HEK293 (cell line): ENCODE data around the gene RIC8A.

Source experiments
- GLI4 ChIP-seq: fragments of 450-650 bp; formaldehyde crosslinking; IDR thresholded peaks from 2 replicates; pipeline ENCODE4 v1.5.1; 2016; ENCODE audit warnings: missing biosample characterization, missing genetic modification characterization
- GLIS1 ChIP-seq: fragments of 450-650 bp; formaldehyde crosslinking; IDR thresholded peaks from 2 replicates; pipeline ENCODE4 v1.5.1; 2016; ENCODE audit warnings: missing biosample characterization, missing genetic modification characterization
- INSM2 ChIP-seq: fragments of 450-650 bp; formaldehyde crosslinking; IDR thresholded peaks from 2 replicates; pipeline ENCODE4 v1.5.1; 2016; ENCODE audit warnings: missing biosample characterization, missing genetic modification characterization
- KLF9 ChIP-seq: fragments of 450-650 bp; formaldehyde crosslinking; IDR thresholded peaks from 2 replicates; pipeline ENCODE4 v1.5.1; 2016; ENCODE audit warnings: missing biosample characterization, missing genetic modification characterization, low read depth
- PBX3 ChIP-seq: sonication (generic); formaldehyde crosslinking; IDR thresholded peaks from 2 replicates; pipeline ENCODE4 v1.8.1; 2022; ENCODE audit warnings: mild to moderate bottlenecking, moderate library complexity, missing genetic modification reagents
- SCRT2 ChIP-seq: fragments of 450-650 bp; formaldehyde crosslinking; IDR thresholded peaks from 2 replicates; pipeline ENCODE4 v1.5.1; 2016; ENCODE audit warnings: missing biosample characterization, missing genetic modification characterization
- SP3 ChIP-seq: fragments of 450-650 bp; formaldehyde crosslinking; IDR thresholded peaks from 2 replicates; pipeline ENCODE4 v1.5.1; 2016; ENCODE audit warnings: missing biosample characterization, missing genetic modification characterization
- SP7 ChIP-seq: fragments of 450-650 bp; formaldehyde crosslinking; IDR thresholded peaks from 2 replicates; pipeline ENCODE4 v1.5.1; 2016; ENCODE audit warnings: missing biosample characterization, missing genetic modification characterization
- TRIM28 ChIP-seq: IDR thresholded peaks from 2 replicates; pipeline ENCODE4 v1.6.1; 2011; ENCODE audit warnings: low read length, control low read depth, borderline replicate concordance
- ZBTB21 ChIP-seq: fragments of 450-650 bp; formaldehyde crosslinking; IDR thresholded peaks from 2 replicates; pipeline ENCODE4 v1.5.1; 2017; ENCODE audit warnings: missing biosample characterization, missing genetic modification characterization
- ZEB2 ChIP-seq: fragments of 450-650 bp; formaldehyde crosslinking; IDR thresholded peaks from 2 replicates; pipeline ENCODE4 v1.5.1; 2016; ENCODE audit warnings: missing biosample characterization, missing genetic modification characterization
- ZNF10 ChIP-seq: fragments of 450-650 bp; formaldehyde crosslinking; IDR thresholded peaks from 2 replicates; pipeline ENCODE4 v1.5.1; 2017; ENCODE audit warnings: missing biosample characterization, missing genetic modification characterization
- ZNF121 ChIP-seq: fragments of 450-650 bp; formaldehyde crosslinking; IDR thresholded peaks from 2 replicates; pipeline ENCODE4 v1.5.1; 2016; ENCODE audit warnings: missing biosample characterization, missing genetic modification characterization
- ZNF138 ChIP-seq: fragments of 450-650 bp; formaldehyde crosslinking; IDR thresholded peaks from 2 replicates; pipeline ENCODE4 v1.5.1; 2016; ENCODE audit warnings: missing biosample characterization, missing genetic modification characterization, borderline replicate concordance
- ZNF174 ChIP-seq: fragments of 450-650 bp; formaldehyde crosslinking; IDR thresholded peaks from 2 replicates; pipeline ENCODE4 v1.5.0; 2017; ENCODE audit warnings: missing biosample characterization, mild to moderate bottlenecking, missing genetic modification characterization
- ZNF184 ChIP-seq: fragments of 450-650 bp; IDR thresholded peaks from 2 replicates; pipeline ENCODE4 v1.5.1; 2018; ENCODE audit warnings: missing biosample characterization, mild to moderate bottlenecking, missing genetic modification characterization
- ZNF211 ChIP-seq: fragments of 450-650 bp; formaldehyde crosslinking; IDR thresholded peaks from 2 replicates; pipeline ENCODE4 v1.5.1; 2016; ENCODE audit warnings: low read depth, missing biosample characterization, missing genetic modification characterization
- ZNF248 ChIP-seq: fragments of 450-650 bp; formaldehyde crosslinking; IDR thresholded peaks from 2 replicates; pipeline ENCODE4 v1.5.1; 2017; ENCODE audit warnings: missing biosample characterization, missing genetic modification characterization
- ZNF280D ChIP-seq: fragments of 450-650 bp; formaldehyde crosslinking; IDR thresholded peaks from 2 replicates; pipeline ENCODE4 v1.5.1; 2016; ENCODE audit warnings: missing biosample characterization, missing genetic modification characterization
- ZNF354C ChIP-seq: fragments of 450-650 bp; formaldehyde crosslinking; IDR thresholded peaks from 2 replicates; pipeline ENCODE4 v1.5.1; 2016; ENCODE audit warnings: missing biosample characterization, missing genetic modification characterization, low read depth, borderline replicate concordance
- ZNF394 ChIP-seq: fragments of 450-650 bp; formaldehyde crosslinking; IDR thresholded peaks from 2 replicates; pipeline ENCODE4 v1.5.1; 2016; ENCODE audit warnings: missing biosample characterization, missing genetic modification characterization, mild to moderate bottlenecking, moderate library complexity, borderline replicate concordance
- ZNF473 ChIP-seq: fragments of 450-650 bp; formaldehyde crosslinking; IDR thresholded peaks from 2 replicates; pipeline ENCODE4 v1.5.1; 2017; ENCODE audit warnings: missing biosample characterization, missing genetic modification characterization
- ZNF548 ChIP-seq: fragments of 450-650 bp; formaldehyde crosslinking; IDR thresholded peaks from 2 replicates; pipeline ENCODE4 v1.5.1; 2016; ENCODE audit warnings: missing biosample characterization, missing genetic modification characterization
- ZNF600 ChIP-seq: fragments of 450-650 bp; formaldehyde crosslinking; IDR thresholded peaks from 2 replicates; pipeline ENCODE4 v1.5.1; 2016; ENCODE audit warnings: missing biosample characterization, missing genetic modification characterization
- ZNF677 ChIP-seq: fragments of 450-650 bp; IDR thresholded peaks from 2 replicates; pipeline ENCODE4 v1.5.0; 2018; ENCODE audit warnings: missing biosample characterization, mild to moderate bottlenecking, missing genetic modification characterization, moderate library complexity
- ZNF791 ChIP-seq: fragments of 450-650 bp; formaldehyde crosslinking; IDR thresholded peaks from 2 replicates; pipeline ENCODE4 v1.5.1; 2016; ENCODE audit warnings: missing biosample characterization, missing genetic modification characterization
- ZSCAN16 ChIP-seq: fragments of 450-650 bp; formaldehyde crosslinking; IDR thresholded peaks from 2 replicates; pipeline ENCODE4 v1.5.1; 2016; ENCODE audit warnings: missing biosample characterization, missing genetic modification characterization
- TF ChIP-seq, protein P1 (sequence below): fragments of 450-650 bp; formaldehyde crosslinking; IDR thresholded peaks from 2 replicates; pipeline ENCODE4; 2016; ENCODE audit warnings: missing biosample characterization, missing genetic modification characterization
- TF ChIP-seq, protein P2 (sequence below): fragments of 450-650 bp; formaldehyde crosslinking; conservative IDR thresholded peaks from 2 replicates; pipeline ENCODE4 v1.5.1; 2016; ENCODE audit warnings: low read depth, missing biosample characterization, missing genetic modification characterization

The RIC8A gene

GRCh38 chr11:207208-207862 lies at the start of gene RIC8A, which contains the start of gene BET1L (continued):
- no peak for TF ChIP-seq ZNF121 (tag by site-specific recombination)
- TF ChIP-seq PBX3 (CRISPR knock-in tag): peak; percentile 76; the same call in 1 of the 2 replicates
- no peak for TF ChIP-seq ZNF138
- no peak for TF ChIP-seq ZNF248
- TF ChIP-seq ZNF677: no peak
- TF ChIP-seq ZNF600 (tag by site-specific recombination): no peak
- peak; percentile 14; the same call in 1 of the 2 replicates for TF ChIP-seq TRIM28
- no peak for TF ChIP-seq ZNF184
- no peak for TF ChIP-seq ZNF174 (tag by site-specific recombination)
- no peak for TF ChIP-seq INSM2
- TF ChIP-seq ZNF473 (tag by site-specific recombination): no peak
- no peak for TF ChIP-seq ZNF280D (tag by site-specific recombination)
- TF ChIP-seq ZNF791: no peak
- no peak for TF ChIP-seq ZNF548 (tag by site-specific recombination)
- peak; percentile 91 for TF ChIP-seq SP3 (tag by site-specific recombination)
- TF ChIP-seq SP7: no peak; the same call in 1 of the 2 replicates
- TF ChIP-seq, protein P1, sequence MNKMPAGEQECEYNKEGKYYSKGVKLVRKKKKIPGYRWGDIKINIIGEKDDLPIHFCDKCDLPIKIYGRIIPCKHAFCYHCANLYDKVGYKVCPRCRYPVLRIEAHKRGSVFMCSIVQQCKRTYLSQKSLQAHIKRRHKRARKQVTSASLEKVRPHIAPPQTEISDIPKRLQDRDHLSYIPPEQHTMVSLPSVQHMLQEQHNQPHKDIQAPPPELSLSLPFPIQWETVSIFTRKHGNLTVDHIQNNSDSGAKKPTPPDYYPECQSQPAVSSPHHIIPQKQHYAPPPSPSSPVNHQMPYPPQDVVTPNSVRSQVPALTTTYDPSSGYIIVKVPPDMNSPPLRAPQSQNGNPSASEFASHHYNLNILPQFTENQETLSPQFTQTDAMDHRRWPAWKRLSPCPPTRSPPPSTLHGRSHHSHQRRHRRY (tag by site-specific recombination): no peak
- 0 out of 2 replicates have a peak, but pooled peaks have one; percentile 12 for TF ChIP-seq ZBTB21 (tag by site-specific recombination)
- 0 out of 2 replicates have a peak, but pooled peaks have one; percentile 31 for TF ChIP-seq ZEB2 (tag by site-specific recombination)
- no peak for TF ChIP-seq ZNF354C (tag by site-specific recombination)
- no peak for TF ChIP-seq ZSCAN16 (tag by site-specific recombination)
- no peak for TF ChIP-seq ZNF211 (tag by site-specific recombination)
- TF ChIP-seq KLF9: peak; percentile 88
- TF ChIP-seq GLI4 (tag by site-specific recombination): no peak
- no peak for TF ChIP-seq ZNF10 (tag by site-specific recombination)
- no peak for TF ChIP-seq ZNF394
- TF ChIP-seq, protein P2, sequence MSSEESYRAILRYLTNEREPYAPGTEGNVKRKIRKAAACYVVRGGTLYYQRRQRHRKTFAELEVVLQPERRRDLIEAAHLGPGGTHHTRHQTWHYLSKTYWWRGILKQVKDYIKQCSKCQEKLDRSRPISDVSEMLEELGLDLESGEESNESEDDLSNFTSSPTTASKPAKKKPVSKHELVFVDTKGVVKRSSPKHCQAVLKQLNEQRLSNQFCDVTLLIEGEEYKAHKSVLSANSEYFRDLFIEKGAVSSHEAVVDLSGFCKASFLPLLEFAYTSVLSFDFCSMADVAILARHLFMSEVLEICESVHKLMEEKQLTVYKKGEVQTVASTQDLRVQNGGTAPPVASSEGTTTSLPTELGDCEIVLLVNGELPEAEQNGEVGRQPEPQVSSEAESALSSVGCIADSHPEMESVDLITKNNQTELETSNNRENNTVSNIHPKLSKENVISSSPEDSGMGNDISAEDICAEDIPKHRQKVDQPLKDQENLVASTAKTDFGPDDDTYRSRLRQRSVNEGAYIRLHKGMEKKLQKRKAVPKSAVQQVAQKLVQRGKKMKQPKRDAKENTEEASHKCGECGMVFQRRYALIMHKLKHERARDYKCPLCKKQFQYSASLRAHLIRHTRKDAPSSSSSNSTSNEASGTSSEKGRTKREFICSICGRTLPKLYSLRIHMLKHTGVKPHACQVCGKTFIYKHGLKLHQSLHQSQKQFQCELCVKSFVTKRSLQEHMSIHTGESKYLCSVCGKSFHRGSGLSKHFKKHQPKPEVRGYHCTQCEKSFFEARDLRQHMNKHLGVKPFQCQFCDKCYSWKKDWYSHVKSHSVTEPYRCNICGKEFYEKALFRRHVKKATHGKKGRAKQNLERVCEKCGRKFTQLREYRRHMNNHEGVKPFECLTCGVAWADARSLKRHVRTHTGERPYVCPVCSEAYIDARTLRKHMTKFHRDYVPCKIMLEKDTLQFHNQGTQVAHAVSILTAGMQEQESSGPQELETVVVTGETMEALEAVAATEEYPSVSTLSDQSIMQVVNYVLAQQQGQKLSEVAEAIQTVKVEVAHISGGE (tag by site-specific recombination): peak; percentile 97
- TF ChIP-seq GLIS1 (tag by site-specific recombination): no peak
- TF ChIP-seq SCRT2 (tag by site-specific recombination): peak; percentile 33; the same call in 1 of the 2 replicates
